ENCODE data around the gene CD248.

DNA sequence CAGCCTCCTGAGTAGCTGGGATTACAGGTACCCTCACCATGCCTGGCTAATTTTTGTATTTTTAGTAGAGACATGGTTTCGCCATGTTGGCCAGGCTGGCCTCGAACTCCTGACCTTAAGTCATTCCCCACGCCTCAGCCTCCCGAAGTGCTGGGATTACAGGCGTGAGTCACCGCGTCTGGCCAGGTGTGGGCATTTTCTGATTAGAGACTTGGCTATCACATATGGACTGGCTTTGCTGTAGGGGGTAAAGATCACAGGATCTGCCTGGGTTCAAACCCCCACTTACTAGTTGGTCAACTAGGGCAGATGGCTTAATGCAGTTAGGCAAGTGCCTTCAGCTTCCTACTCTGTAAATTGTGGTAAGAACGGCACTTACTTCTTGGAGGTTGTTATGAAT is 6.5 kb downstream of the CD248 start:
- no peak for TF ChIP-seq CTCF (IDR thresholded peaks at IDR 0.05)
- TF ChIP-seq EZH2 (IDR thresholded peaks at IDR 0.05; ENCODE audit: borderline replicate concordance, insufficient read depth, low read depth, low read length, poor library complexity, severe bottlenecking): no peak
